HS-27A (cell line): ENCODE data around the gene DEFB116.
"Not testable (repeated sequence)": the region's sequence is repeated elsewhere in the genome, so short reads cannot be mapped to it uniquely, and the experiment has no call there.

Experiments used
- DNase-seq: peaks from one replicate; pipeline ENCODE4 v3.0.0-alpha.2; 2012; ENCODE audit warnings: low read depth, missing footprints

DEFB116 gene

GRCh38 chr20:31308535-31309162 lies at the start of gene DEFB116:
TSS of gene DEFB116 (minus strand) at chr20:31308585. CDS start at chr20:31308585, 0 bp downstream.
- DNase-seq: no peak

GRCh38 chr20:31355981-31356380 lies 47.6 kb upstream of the DEFB116 start:
- DNase-seq: no peak

GRCh38 chr20:31341470-31341869 lies 33.1 kb upstream of the DEFB116 start:
- no peak for DNase-seq

GRCh38 chr20:31330893-31331292 lies 22.5 kb upstream of the DEFB116 start:
- DNase-seq: no peak

- DNase-seq: no peak
Observed at GRCh38 chr20:31322504-31322903, 14.1 kb upstream of the DEFB116 start.

- DNase-seq: not testable (repeated sequence)
Observed at GRCh38 chr20:31284964-31285363, 23.4 kb downstream of the DEFB116 start.

GRCh38 chr20:31278178-31278577 lies 30.2 kb downstream of the DEFB116 start:
- no peak for DNase-seq

- no peak for DNase-seq
Observed at GRCh38 chr20:31274441-31274840, 33.9 kb downstream of the DEFB116 start.

GRCh38 chr20:31260326-31260932 lies 48.0 kb downstream of the DEFB116 start:
- DNase-seq: no peak

GRCh38 chr20:31257364-31257763 lies 51.0 kb downstream of the DEFB116 start, which contains the start of gene DEFB115:
TSS of gene DEFB115 (plus strand) at chr20:31257664. CDS start at chr20:31257664, 0 bp downstream.
- DNase-seq: no peak

GRCh38 chr20:31256959-31257358 lies 51.4 kb downstream of the DEFB116 start:
- DNase-seq: no peak
